ENCODE measurements around the gene CNTNAP2.

DNA sequence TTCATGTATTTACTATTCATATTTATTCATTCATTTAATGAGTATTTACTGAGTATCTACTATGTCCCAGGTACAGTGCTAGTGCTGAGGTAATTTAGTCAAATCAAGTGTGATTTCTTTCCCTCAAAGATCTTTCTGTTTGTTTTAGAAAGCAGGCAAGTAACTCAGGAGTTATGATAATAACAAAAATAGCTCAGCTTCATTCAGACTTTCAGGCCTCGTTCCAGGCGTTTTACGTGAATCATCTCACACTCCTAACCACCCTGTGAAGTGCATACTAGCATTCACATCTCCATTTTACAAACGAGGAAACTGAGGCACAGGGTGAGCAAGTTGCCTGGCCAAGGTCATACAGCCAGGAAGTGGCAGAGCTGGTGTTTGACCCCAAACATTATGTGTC is 2005.2 kb downstream of the CNTNAP2 start:
- TF ChIP-seq CTCF (IDR thresholded peaks at IDR 0.05) (no peak), POLR2A (IDR thresholded peaks at IDR 0.05) (no peak)

Measured in lower leg skin (tissue), 3 donors.